Epithelial cell of esophagus (primary cell): ENCODE measurements around the gene LRMDA.

Experiments used
- DNase-seq: peaks from one replicate; pipeline ENCODE4 v3.0.0; 2010; ENCODE audit warnings: low read depth
- H3K4me3 ChIP-seq: 2 replicates; pipeline ENCODE4 v1.5.1; 2011; ENCODE audit warnings: mild to moderate bottlenecking, low read length, control low read depth
- CTCF ChIP-seq: IDR thresholded peaks from 2 replicates; pipeline ENCODE4 v1.5.1; 2011; ENCODE audit warnings: low read depth, mild to moderate bottlenecking, low read length, control low read depth, inconsistent platforms; ENCODE audit not compliant: insufficient read depth; ENCODE audit errors: missing control alignments

LRMDA gene

GRCh38 chr10:76198287-76199035, 767.0 kb downstream of the LRMDA start:
- no peak for TF ChIP-seq CTCF
- no peak overlapping the region for H3K4me3 ChIP-seq
- no peak for DNase-seq

GRCh38 chr10:76201962-76202361, 770.5 kb downstream of the LRMDA start:
- TF ChIP-seq CTCF: no peak
- no peak for DNase-seq
- H3K4me3 ChIP-seq: no peak overlapping the region

GRCh38 chr10:76202777-76203176, 771.4 kb downstream of the LRMDA start:
- no peak for DNase-seq
- TF ChIP-seq CTCF: no peak
- no peak overlapping the region for H3K4me3 ChIP-seq

- no peak for TF ChIP-seq CTCF
- peak; percentile 12 for DNase-seq
Measured at GRCh38 chr10:76205361-76205760, 773.9 kb downstream of the LRMDA start.

GRCh38 chr10:76206797-76207352, 775.5 kb downstream of the LRMDA start:
- no peak for DNase-seq
- no peak for TF ChIP-seq CTCF
- no peak overlapping the region for H3K4me3 ChIP-seq

More at GRCh38 chr10:76205361-76205760, 773.9 kb downstream of the LRMDA start:
- no peak overlapping the region for H3K4me3 ChIP-seq

- H3K4me3 ChIP-seq: no peak overlapping the region
- peak; percentile 40 for DNase-seq
- no peak for TF ChIP-seq CTCF
Measured at GRCh38 chr10:76209135-76209534, 777.7 kb downstream of the LRMDA start.

- TF ChIP-seq CTCF: no peak
- no peak overlapping the region for H3K4me3 ChIP-seq
- DNase-seq: no peak
Measured at GRCh38 chr10:76210211-76210610, 778.8 kb downstream of the LRMDA start.
